ENCODE measurements around the gene LOXL3. TPM values are rescaled to one million over a fixed set of nuclear protein-coding genes. Genes with fewer than 3 reads are reported as not detected.

The LOXL3 gene
- total and polyA plus RNA-seq, 7 donors: 0.62 to 2.3 (median 0.99) TPM

- Histone ChIP-seq H3K4me3 (no peak overlapping the region), H3K27ac (no peak overlapping the region), H3K27me3 (ENCODE audit: insufficient read depth in 3 of 3, low read length in 2 of 3) (no peaks in the 10 kb centered on the region), H3K9me3 (no peaks in the 10 kb centered on the region), H3K4me1 (no peaks in the 10 kb centered on the region), H3K36me3 (ENCODE audit: insufficient read depth in 1 of 2, low read depth in 1 of 2) (no peaks in the 10 kb centered on the region)
- no peak for ATAC-seq
- no peak for TF ChIP-seq CTCF (IDR thresholded peaks at IDR 0.05)
- 74 to 88% (median 79%) methylated on average over 1 of the region's 1 CpG for WGBS, 3 donors
- DNase-seq: no peak
- intact Hi-C loops (cut with DNase I): no loop called here
These were observed 10.8 kb downstream of the LOXL3 start for GRCh38 chr2:74542978-74543377.

GRCh38 chr2:74540291-74540690 is 13.5 kb downstream of the LOXL3 start:
- TF ChIP-seq CTCF (IDR thresholded peaks at IDR 0.05): no peak
- Histone ChIP-seq H3K36me3 (ENCODE audit: insufficient read depth in 1 of 2, low read depth in 1 of 2) (no peaks in the 10 kb centered on the region), H3K9me3 (no peaks in the 10 kb centered on the region), H3K4me1 (no peaks in the 10 kb centered on the region), H3K27me3 (ENCODE audit: insufficient read depth in 3 of 3, low read length in 2 of 3) (no peaks in the 10 kb centered on the region), H3K4me3 (no peak overlapping the region), H3K27ac (peak overlapping the region; percentile 23)
- ATAC-seq (peak in 3 of 4 donors; percentile 28 to 55 (median 54)), DNase-seq (peak; percentile 73 to 78)
- 31 to 48% (median 36%) methylated on average over 5 of the region's 5 CpGs for WGBS, 3 donors
- intact Hi-C loops (cut with DNase I): no loop called here

- Histone ChIP-seq H3K36me3 (ENCODE audit: insufficient read depth in 1 of 2, low read depth in 1 of 2) (peaks cover 0 to 1% of the 10 kb centered on the region in 2 donors), H3K27ac (no peak overlapping the region), H3K4me3 (no peak overlapping the region), H3K4me1 (no peaks in the 10 kb centered on the region), H3K9me3 (no peaks in the 10 kb centered on the region), H3K27me3 (ENCODE audit: insufficient read depth in 3 of 3, low read length in 2 of 3) (no peaks in the 10 kb centered on the region)
- intact Hi-C loops (cut with DNase I): no loop called here
- DNase-seq (no peak), ATAC-seq (no peak)
- no peak for TF ChIP-seq CTCF (IDR thresholded peaks at IDR 0.05)
- WGBS, 3 donors: 77 to 81% (median 77%) methylated on average over 7 of the region's 7 CpGs
These were observed 14.8 kb downstream of the LOXL3 start for GRCh38 chr2:74538881-74539339.

- no peak for ATAC-seq
- intact Hi-C loops (cut with DNase I): no loop called here
- DNase-seq: no peak
- peaks cover 5 to 19% of the 10 kb centered on the region in 2 donors for H3K36me3 ChIP-seq (ENCODE audit: insufficient read depth in 1 of 2, low read depth in 1 of 2)
- no peak for TF ChIP-seq CTCF (IDR thresholded peaks at IDR 0.05)
- H3K27ac ChIP-seq: no peak overlapping the region
- no peaks in the 10 kb centered on the region for H3K27me3 ChIP-seq (ENCODE audit: insufficient read depth in 3 of 3, low read length in 2 of 3)
- no peak overlapping the region for H3K4me3 ChIP-seq
- 63 to 72% (median 67%) methylated on average over 4 of the region's 4 CpGs for WGBS, 3 donors
- H3K4me1 ChIP-seq: peaks cover under 1% of the 10 kb centered on the region
- H3K9me3 ChIP-seq: no peaks in the 10 kb centered on the region
These were observed 16.6 kb downstream of the LOXL3 start for GRCh38 chr2:74537140-74537539.
